IPS-NIHi11 (cell line): Measurements from ENCODE around the gene RANBP10.

ENCODE experiments used
- DNase-seq: peaks from one replicate; pipeline ENCODE4 v3.0.0; 2012; ENCODE audit warnings: mixed read lengths, low spot score

Gene RANBP10

DNA sequence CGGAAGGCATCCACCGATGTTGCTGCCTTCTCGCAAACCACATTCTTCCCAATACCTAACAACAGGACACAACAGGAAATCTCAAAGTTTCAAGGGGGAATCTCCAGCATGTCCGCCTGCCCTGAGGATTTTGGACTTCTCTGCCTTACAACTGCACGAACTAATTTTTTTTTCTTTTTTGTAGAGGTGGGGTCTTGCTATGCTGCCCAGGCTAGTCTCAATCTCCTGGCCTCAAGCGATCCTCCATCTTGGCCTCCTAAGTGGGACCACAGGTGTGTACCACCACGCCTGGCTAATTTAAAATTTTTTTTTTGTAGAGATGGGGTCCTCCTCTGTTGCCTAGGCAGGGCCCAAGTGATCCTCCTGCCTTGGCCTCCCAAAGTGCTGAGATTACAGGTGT is 130.4 kb downstream of the RANBP10 start:
- DNase-seq: no peak

DNA sequence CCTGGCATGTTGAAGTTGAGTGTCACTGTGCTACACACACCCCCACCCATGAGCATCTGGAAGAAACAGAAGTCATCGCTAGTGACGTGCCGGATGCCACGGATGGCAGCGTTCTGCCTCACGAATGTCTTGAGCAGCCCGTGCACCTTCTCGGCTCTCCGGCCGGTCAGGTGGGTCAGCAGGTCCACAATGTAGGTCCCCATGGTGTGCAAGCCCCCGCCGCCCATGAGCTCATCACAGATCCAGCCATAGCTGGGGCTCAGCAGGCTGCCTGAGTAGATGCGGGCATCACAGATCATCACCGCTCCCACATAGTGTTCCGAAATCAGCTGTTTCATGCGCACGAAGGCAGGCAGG is 130.8 kb downstream of the RANBP10 start:
- no peak for DNase-seq

DNA sequence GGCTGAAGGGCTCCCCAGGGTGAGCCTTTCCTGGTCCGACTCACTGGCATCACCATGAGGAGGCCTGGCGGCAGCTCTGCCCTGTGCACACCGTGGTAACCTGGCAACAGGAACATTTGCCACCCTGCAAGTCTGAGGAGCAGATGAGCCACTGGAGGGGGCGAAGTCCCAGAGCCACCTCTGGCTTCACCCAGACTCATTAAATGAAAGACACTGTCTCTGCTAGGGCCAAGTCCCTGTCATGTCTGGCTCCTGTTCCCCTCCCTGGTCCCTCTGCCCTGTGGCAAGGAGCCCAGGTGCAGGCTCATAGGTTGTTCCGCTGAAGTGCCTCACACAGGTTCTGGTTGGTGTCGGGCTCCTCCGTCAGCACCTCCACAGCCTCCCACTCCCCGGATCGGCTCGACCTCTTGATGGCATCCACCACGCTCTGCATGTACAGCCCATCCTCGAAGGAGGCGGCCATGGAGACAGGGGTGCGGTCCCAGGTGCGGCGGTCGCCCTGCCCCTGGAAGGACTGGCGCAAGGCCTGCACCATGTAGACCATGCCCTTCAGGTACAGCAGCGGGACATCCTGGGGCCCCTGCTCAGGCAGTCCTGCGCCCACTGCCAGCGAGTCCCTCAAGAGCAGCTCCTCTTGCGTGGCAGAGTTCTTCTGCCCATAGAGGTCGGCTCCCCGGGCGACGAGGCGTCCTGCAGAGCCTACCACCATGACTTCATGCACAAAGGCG is 131.3 kb downstream of the RANBP10 start:
- DNase-seq: no peak

DNA sequence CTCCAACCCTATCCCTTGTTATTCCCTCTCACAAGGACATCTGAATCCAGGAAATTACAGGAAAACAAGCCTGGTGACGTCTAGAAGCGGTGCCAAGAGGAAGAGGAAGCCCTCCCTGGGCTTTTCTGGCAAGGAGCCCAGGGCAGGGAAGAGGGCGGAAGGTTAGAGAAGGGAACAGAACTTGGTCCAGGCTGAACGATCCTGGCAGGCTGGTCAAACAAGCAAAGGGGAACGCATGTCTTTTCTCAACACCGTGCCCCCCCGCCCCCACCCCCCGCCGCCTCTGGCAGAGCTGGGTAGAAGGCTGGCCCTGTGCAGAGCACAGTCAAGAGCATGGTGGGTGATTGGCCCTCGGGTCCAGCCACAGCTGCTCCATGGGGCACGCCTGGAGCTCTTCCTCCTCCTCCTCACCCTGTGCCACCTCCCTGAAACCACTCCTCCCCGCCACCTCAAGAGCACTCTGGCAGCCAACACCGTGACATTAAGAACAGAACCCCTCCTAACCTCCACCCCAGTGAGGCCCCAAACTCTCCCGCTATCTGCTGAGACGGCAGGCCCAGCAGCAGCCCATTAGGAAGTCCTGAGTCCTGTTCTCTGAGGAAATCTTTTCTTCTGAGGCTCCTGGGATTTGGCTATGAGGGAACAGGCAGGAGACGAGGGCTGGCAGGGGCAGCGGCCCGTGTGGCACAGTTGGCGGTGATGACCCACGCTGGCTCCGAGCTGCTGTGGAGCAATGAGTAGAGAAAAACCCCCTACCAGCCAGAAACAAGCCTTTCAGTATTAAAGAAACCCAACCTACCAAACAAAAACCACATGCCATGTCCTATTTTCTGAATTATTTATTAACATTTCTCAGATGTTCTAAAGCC is 132.4 kb downstream of the RANBP10 start:
- DNase-seq: no peak
